Inflammatory macrophage treated with lipopolysaccharide for 1 hour (primary cell): Measurements from ENCODE around the gene CMTM4.
"Not testable (repeated sequence)": the region's sequence is repeated elsewhere in the genome, so short reads cannot be mapped to it uniquely, and the experiment has no call there.

Source experiments
- DNase-seq, 2 donors: peaks; one replicate each; pipeline ENCODE4 v3.0.0-alpha.2; 2020 to 2022

Gene CMTM4

GRCh38 chr16:66703406-66704215, 7.1 kb upstream of the CMTM4 start:
- DNase-seq = peak in 1 of 2 donors; percentile 17

DNA sequence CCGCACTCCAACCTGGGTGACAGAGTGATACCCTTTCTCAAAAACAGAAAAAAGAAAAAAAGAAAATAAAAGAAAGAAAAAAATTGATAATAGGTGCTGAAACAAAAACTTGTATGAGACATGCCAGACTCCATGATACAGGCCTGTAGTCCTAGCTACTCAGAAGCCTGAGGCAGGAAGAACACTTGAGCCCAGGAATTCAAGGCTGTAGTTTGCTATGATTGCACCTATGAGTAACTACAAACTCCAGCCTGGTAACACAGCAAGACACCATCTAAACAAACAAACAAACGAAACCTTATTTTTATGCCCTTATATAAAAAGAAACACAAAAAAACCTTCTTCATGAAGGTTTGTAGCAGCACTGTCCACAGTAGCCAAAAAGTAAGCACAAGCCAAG, 5.0 kb upstream of the CMTM4 start:
- DNase-seq = no peak

DNA sequence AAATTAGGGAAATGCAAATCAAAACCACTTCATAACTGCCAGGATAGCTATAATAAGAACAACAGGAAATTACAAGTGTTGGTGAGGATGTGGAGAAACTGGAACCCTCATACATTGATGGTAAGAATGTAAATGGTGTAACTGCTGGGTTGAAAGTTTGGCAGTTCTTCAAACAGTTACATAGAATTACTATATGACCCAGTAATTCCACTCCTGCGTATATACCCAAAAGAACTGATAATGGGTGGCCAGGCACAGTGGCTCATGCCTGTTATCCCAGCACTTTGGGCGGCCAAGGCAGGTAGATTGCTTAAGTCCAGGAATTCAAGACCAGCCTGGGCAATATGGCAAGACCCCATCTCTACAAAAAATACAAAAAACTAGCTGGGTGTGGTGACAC, 4.5 kb upstream of the CMTM4 start:
- peak; percentile 39 to 56 for DNase-seq

DNA sequence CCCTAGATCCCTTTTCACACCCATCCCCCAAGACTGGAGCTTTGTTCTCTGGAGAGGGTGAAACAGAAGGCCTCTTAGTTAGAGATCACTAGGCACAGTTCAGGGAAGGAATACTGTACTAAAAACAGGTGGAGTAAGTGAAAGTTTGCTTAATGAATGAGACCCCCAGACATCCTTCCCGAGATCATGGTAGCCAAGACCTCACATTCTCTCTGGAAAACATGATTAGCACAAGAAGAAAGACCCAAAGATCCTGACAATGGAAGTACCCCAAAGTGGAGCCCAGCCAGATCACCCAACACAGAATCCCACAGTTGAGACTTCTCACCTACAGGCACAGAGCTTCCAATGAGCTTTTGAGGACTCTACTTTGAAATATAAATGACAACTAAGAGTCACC, 3.4 kb upstream of the CMTM4 start:
- no peak for DNase-seq

DNA sequence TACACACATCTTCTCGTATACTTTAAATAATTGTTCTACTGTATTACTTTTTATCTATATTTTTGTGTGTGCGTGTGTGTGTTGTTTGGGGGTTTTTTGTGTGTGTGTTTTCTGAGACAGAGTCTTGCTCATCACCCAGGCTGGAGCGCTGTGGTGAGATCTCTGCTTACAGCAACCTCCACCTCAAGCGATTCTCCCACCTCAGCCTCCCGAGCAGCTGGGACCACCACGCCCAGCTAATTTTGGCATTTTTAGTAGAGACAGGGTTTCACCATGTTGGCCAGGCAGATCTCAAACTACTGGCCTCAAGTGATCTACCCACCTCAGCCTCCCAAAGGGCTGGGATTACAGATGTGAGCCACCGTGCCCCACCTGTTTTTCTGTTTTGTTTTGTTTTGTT, 1.5 kb upstream of the CMTM4 start:
- DNase-seq = no peak

GRCh38 chr16:66695935-66696668, 441 bp downstream of the CMTM4 start:
- no peak for DNase-seq

DNA sequence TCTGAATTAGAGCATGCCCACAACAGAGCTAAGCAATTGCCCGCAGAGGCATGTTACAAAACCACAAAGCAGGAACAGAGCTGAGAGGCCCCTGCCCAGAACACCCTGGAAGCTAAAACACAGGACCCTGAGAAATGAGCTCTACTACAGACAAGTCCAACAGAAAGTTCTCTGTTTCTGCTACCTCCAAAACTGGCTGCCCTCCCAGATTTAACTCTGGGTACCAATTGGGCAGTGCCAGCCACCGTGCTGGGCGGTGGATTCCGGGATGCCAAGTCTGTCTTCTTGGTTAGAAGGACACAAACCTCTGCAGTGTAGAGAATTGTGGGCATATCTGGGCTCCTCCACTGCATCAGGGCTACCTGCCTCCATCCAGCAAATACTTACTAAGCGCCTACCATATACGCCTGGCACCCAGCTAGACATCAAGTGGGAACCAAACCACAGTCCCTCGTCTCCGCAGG, 1.0 kb downstream of the CMTM4 start:
- DNase-seq = no peak

- DNase-seq = peak; percentile 17 to 28
Observed at GRCh38 chr16:66693149-66693548, 3.4 kb downstream of the CMTM4 start.

- DNase-seq = no peak
Observed at GRCh38 chr16:66692341-66692740, 4.2 kb downstream of the CMTM4 start.

GRCh38 chr16:66691234-66691633, 5.3 kb downstream of the CMTM4 start:
- DNase-seq = no peak

- DNase-seq = no peak
Observed at GRCh38 chr16:66690106-66690847, 6.3 kb downstream of the CMTM4 start.

DNA sequence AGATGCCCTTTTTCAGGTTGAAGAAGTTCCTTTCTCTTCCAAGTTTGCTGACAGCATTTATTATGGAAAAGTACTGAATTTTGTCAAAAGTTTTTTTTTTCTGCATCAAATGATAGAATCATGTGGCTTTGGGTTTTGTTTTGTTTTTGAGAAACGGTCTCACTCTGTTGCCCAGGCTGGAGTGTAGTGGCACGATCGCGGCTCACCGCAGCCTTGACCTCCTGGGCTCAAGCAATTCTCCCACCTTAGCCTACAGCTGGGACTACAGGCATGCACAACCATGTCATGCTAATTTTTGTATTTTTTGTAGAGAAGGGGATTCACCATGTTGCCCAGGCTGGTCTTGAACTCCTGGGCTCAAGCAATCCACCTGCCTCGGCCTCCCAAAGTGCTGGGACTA, 7.3 kb downstream of the CMTM4 start:
- no peak for DNase-seq

GRCh38 chr16:66687906-66688625, 8.5 kb downstream of the CMTM4 start:
- DNase-seq = no peak

DNA sequence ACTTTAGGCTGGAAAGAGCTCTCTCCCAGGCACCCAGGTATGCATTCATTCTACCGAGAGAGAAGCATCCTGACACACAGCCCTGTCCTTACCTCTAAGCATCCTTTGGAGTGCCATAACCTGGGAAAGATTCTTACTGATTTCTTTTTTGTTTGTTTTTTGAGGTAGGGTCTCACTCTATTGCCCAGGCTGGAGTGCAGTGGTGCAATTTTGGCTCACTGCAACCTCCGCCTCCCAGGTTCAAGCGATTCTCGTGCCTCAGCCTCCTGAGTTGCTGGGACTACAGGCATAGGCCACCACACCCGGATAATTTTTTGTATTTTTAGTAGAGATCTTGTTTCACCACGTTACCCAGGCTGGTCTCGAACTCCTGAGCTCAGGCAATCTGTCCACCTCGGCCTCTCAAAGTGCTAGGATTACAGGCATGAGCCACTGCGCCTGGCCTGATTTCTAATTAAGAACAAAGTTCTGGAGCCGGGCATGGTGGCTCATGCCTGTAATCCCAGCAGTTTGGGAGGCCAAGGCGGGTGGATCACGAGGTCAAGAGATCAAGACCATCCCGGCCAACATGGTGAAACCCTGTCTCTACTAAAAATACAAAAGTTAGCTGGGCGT, 10.9 kb downstream of the CMTM4 start:
- DNase-seq = not testable (repeated sequence)

DNA sequence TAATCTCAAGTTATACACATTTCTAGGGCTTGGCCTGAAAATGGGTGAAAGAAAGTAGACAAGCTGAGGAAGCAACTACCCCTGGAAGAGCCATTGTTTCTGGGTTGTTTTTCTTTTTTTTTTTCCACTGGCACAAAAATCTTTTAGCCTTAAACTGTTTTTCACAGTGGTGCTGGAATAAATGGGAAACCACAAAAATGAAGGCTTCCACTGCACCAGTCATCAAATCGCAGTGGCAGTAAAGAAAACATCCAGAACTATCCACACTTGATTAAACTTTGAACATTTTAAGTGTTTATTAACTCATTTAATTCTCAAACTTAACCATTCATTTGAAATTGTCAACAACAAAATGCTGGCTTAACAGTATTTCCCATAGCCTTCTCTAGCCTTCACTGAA, 14.3 kb downstream of the CMTM4 start:
- no peak for DNase-seq

DNA sequence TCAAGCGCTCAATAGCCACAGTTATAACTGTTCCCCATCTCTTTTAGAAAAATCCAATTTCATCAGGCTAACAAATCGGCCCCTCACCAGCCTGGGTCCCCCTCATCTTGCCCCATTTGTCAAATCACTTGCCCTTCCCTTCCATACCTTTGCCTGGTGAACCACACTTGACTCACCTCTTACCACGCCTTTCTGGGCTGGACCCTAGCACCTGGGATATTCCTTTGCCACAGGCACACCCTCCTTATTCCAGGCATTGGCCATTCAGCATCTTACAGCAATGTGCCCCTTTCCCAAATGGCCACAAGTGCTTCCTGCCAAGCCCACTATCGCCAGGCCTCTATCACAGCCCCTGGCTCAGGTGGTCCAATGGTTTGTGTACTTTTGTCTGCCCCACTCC, 14.9 kb downstream of the CMTM4 start:
- no peak for DNase-seq

DNA sequence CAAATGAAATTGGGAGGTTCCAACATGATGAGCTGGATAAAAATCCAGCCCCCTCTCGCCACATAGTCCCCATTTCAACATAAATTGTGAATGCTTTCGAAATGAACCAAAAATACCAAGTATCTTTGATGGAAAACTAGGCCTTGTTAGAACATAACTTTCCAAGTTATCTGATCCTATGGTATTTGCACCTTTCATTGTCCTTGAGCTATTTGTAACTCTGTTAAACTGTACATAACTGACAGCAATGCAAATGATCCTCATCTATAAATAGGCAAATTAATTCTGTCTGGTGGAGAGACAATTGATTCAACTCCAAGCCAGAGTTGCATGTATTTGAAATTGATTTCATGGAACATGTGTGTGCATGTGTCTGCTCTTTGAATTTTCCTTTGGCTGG, 18.2 kb downstream of the CMTM4 start:
- no peak for DNase-seq

- DNase-seq = no peak
Observed at GRCh38 chr16:66677836-66678235, 18.7 kb downstream of the CMTM4 start.

DNA sequence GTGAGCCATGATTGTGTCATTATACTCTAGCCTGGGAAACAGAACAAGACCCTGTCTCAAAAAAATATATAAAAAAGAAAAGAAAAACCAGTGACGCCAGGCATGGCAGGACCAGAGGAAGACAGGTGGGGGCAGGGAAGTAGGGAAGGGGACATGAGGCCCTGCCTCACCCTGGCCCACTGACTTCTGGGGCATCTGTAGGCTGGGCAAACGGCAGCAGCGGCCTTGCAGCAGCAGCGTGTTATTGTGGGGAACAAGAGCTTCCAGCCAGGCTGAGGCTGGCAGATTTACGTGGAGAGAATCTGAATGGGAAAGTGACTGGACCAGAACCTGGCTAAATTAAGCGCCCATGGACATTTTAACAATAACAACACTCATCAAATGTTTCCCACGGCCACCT, 19.4 kb downstream of the CMTM4 start:
- DNase-seq = no peak

GRCh38 chr16:66676599-66676998, 19.9 kb downstream of the CMTM4 start:
- DNase-seq = no peak

DNA sequence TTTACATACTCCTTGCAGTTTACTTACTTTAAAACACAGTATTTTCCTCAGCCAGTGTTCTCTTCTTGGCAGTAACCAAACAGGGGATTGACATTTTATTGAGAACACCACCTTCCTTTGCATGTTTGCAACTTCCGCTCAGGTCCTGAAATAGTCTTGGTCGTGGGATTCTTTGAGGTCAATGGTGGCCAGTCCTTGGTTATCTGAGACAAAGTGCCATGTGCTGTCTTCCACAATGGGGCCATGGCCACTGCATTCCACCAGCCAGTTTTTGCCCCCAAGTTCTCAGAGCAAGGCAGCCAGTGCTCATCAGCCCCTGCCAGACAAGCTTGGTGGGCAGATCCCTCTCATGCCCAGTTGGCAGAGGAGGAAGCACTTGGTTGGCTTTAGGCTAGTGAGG, 22.9 kb downstream of the CMTM4 start:
- DNase-seq = no peak

- DNase-seq = no peak
Observed at GRCh38 chr16:66670691-66671388, 25.7 kb downstream of the CMTM4 start.
